Esophagus squamous epithelium (tissue), 4 donors: Measurements from ENCODE around the gene PM20D1.

Experiments used
- POLR2A ChIP-seq, 4 donors: fragments of 450-650 bp; IDR thresholded peaks; one replicate each; pipeline ENCODE4 v1.6.1; 2017; ENCODE audit warnings: antibody characterized with exemption in 4 of 4, mild to moderate bottlenecking in 4 of 4, moderate library complexity in 3 of 4
- TF ChIP-seq, protein P1 (sequence below), 6 experiments: fragments of 450-650 bp in 4 of 6; fragments of 200-600 bp in 2 of 6; sonication (generic) in 2 of 6; IDR thresholded peaks; one replicate each; pipeline ENCODE4 v1.5.1; 2016 to 2019; ENCODE audit warnings: antibody characterized with exemption in 6 of 6, mild to moderate bottlenecking in 4 of 6, moderate library complexity in 4 of 6

GRCh38 chr1:205809469-205809868, 40.5 kb downstream of the PM20D1 start:
- TF ChIP-seq, protein P1, sequence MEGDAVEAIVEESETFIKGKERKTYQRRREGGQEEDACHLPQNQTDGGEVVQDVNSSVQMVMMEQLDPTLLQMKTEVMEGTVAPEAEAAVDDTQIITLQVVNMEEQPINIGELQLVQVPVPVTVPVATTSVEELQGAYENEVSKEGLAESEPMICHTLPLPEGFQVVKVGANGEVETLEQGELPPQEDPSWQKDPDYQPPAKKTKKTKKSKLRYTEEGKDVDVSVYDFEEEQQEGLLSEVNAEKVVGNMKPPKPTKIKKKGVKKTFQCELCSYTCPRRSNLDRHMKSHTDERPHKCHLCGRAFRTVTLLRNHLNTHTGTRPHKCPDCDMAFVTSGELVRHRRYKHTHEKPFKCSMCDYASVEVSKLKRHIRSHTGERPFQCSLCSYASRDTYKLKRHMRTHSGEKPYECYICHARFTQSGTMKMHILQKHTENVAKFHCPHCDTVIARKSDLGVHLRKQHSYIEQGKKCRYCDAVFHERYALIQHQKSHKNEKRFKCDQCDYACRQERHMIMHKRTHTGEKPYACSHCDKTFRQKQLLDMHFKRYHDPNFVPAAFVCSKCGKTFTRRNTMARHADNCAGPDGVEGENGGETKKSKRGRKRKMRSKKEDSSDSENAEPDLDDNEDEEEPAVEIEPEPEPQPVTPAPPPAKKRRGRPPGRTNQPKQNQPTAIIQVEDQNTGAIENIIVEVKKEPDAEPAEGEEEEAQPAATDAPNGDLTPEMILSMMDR (IDR thresholded peaks at IDR 0.05) = no peak
- no peak for TF ChIP-seq POLR2A (IDR thresholded peaks at IDR 0.05)
